Measurements from ENCODE around the gene EVA1C.

DNA sequence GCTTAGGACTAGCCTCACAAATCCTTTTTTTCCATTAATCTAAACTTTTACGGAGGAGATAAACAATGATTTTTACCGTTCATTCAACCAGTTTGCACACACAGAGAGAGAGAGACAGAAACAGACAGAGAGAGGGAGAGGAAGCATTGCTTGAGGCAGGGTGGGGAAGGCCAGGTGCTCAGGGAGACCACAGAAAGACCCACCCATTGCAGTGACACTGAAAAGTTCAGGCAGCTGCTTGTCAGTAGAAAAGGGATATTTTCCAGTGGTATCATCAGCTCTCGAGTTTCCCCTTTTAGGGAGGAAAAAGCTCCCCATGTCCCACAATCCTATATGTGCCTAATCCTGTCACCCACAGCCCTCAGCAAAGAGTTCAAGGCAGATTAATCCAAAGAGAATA lies 145.6 kb downstream of the EVA1C start:
- TF ChIP-seq, protein P1, sequence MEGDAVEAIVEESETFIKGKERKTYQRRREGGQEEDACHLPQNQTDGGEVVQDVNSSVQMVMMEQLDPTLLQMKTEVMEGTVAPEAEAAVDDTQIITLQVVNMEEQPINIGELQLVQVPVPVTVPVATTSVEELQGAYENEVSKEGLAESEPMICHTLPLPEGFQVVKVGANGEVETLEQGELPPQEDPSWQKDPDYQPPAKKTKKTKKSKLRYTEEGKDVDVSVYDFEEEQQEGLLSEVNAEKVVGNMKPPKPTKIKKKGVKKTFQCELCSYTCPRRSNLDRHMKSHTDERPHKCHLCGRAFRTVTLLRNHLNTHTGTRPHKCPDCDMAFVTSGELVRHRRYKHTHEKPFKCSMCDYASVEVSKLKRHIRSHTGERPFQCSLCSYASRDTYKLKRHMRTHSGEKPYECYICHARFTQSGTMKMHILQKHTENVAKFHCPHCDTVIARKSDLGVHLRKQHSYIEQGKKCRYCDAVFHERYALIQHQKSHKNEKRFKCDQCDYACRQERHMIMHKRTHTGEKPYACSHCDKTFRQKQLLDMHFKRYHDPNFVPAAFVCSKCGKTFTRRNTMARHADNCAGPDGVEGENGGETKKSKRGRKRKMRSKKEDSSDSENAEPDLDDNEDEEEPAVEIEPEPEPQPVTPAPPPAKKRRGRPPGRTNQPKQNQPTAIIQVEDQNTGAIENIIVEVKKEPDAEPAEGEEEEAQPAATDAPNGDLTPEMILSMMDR (IDR thresholded peaks at IDR 0.05; ENCODE audit: low read depth, low read length), result no peak
- no peak for TF ChIP-seq EZH2phosphoT487 (IDR thresholded peaks at IDR 0.05; ENCODE audit: low read depth)

Measured in OCI-LY3 (cell line).